AG08396 (cell line): ENCODE measurements around the gene MAP2K2.

Experiments used
- DNase-seq: peaks from one replicate; pipeline ENCODE4 v3.0.0; 2012; ENCODE audit warnings: low spot score, mixed read lengths

The MAP2K2 gene

DNA sequence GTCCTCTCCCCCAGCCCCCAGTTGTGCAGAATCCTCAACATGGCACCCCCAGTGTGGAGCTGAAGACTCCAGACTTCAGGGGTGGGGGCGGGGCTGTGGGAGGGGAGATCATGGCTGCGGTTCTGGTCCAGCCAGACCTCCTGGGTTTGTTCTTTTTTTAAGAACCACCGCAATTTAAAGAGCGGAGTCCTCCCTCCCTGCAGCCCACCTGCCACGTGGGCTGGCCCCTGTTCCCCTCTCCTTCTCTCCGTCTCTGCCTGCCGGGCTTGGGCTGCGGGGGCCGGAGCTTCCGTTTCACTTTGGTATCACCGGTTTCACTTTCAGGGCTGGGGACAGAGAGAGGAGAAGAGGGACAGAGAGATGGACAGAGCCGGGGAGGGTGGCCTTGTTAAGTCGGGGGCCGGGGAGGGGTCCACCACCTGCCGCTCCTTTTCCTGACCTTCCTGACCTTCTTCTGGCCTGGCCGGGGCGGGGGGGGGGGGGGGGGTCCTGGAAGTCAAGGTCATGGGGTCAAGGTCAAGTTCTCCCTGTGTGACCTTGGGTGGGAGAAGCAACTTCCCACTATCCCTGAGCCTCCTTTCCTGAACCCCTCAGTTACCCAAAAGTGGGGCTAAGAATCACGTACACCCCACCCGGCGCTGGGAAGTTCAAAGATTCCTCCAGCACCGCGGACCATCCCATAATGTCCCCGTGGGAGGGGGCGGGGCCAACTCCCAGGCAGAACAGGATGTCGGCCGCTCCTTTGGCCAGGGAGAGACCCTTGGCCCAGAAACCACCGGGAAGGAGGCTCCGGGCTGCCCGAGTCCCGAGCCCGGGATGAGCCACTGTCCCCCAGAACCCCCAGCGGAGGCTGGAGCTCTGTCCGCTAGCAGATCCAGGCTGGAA lies 45.9 kb downstream of the MAP2K2 start:
- peak; percentile 58 for DNase-seq

DNA sequence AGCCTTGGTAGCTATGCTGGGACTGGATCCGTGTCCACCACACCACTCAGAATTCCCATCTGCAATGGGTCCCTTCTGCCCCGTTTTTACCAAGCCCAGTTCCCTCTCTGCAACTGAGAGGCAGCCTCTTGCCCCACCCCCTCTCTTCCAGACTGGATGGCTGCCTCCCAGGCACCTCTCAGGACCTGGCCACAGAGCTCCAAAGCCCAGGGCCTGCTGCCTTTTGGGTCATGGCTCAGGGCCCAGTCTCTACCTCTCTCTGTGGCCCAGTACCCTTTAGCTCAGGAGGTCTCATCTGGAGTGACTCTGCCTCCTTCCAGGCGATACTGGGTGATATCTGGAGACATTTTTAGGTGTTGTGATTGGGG lies 46.9 kb downstream of the MAP2K2 start:
- no peak for DNase-seq

DNA sequence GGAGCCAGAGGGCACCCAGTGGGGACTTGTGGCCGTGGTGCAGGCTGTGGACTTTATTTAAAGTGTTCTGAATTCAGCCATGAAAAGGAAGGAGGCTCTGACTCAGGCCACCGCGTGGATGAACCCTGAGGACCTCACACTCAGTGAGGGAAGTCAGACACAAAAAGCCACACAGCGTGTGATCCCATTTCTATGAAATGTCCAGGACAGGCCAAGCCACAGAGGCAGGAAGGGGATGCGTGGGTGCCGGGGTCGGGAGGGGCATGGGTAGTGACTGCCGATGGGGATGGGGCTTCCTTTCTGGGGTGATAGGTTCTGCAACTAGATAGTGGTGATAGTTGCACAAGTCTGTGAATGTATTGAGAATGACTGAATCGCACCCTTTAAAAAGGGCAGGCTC lies 48.5 kb downstream of the MAP2K2 start:
- DNase-seq = no peak

DNA sequence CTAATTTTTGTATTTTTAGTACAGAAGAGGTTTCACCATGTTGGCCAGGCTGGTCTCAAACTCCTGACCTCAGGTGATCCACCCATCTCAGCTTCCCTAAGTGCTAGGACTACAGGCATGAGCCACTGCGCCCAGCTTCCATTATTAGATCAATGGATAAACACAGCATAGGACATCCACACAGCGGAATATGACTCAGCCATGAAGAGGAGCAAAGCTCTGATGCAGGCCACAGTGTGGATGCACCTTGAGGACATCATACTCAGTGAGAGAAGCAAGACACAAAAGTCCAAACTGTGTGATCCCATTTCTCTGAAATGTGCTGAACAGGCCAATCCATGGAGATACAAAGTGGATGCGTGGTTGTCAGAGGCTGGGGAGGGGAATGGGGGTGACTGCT lies 52.3 kb downstream of the MAP2K2 start:
- DNase-seq = no peak

DNA sequence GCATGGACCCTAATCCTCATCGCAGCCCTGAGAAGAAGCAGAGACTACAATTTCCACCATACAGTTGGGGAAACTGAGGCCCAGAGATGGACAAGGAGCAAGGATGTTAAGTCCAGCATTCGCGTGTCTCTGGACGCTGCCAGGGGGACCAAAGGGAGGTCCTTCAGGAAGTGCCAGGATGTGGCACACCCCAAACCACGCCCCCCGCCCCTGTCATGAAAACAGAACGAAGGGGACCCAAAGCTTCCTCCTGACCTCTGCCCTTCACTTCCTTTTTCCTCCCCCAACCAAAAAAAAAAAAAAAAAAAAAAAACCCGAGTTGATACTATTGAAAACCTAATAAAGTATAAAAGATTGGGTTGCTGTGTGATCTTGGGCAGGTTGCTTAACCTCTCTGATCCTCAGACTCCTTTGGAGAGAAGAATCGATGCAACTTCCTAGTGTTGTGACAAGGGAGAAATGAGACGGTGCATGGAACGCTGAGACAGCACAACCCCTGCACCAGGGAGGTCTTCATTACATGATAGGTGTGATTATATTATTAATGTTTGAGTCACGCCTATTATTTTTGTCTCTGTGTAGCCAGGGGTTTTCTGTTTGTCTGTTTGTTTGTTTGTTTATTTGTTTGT lies 54.5 kb downstream of the MAP2K2 start:
- DNase-seq = no peak

DNA sequence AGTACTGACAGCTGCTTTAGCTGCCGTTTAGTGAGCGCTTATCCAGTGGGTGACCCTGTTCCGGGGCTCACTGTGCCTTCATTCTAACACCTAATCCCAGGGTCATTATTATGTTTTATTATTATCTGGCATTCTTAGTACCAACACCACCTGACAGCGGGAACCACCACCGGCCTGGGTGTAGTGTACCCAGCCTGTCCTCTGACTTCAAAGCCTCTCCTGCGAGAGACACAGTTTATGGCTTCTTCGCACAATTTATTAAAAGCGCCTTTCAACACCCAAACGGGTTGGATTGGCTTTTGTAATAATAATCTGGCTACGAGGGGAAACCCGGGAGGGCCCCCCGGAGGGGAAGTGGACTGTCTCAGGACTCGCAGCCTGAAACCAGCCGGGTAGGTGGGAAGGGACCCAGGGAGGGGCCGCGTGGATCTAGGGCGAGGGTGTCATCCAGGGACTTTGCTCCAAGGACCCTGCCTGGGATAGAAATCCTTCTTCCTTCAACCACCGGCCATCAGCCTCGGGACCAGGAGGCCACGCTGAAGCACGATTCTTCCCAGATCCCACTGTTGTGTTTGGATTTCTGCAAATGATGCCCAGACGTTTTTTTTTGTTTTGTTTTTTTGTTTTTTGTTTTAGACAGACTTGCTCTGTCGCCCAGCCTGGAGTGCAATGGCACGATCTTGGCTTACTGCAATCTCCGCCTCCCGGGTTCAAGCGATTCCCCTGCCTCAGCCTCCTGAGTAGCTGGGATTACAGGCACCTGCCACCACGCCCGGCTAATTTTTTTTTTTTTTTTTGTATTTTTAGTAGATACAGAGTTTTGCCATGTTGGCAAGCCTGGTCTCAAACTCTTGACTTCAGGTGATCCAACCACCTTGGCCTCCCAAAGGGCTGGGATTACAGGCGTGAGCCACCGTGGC lies 55.6 kb downstream of the MAP2K2 start:
- DNase-seq = no peak

DNA sequence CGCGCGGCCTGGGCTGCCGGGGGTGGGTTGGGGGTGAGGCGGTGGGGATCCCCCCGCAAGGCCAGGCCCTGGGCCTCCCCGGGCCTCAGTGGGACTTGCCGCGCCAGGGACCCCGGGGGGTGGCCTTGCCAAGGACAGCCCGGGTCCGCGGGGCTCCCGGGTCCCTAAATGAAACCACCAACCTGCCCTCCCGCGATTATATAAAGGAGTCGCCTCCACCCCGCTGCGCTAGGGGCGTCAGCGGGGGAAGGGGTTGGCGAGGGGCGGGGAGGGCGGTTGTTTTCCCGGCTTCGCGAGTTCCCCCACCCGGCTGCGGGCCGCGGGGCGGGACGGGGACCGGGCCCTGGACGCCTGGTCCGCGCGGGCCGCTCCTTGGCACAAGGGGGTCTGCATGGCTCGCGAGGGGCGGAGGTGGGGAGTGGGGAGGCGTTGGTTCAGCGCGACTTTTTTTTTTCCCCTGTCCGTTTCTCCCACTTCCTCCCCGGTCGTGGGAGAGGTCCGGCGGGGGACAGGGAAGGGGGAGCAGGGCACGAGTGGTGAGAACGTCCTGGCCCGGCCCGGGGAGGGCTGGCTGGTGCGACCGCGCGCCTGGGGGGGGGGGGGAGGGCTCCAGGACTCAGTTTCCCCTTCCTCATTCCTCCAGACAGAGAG lies 56.4 kb downstream of the MAP2K2 start:
- DNase-seq = no peak

DNA sequence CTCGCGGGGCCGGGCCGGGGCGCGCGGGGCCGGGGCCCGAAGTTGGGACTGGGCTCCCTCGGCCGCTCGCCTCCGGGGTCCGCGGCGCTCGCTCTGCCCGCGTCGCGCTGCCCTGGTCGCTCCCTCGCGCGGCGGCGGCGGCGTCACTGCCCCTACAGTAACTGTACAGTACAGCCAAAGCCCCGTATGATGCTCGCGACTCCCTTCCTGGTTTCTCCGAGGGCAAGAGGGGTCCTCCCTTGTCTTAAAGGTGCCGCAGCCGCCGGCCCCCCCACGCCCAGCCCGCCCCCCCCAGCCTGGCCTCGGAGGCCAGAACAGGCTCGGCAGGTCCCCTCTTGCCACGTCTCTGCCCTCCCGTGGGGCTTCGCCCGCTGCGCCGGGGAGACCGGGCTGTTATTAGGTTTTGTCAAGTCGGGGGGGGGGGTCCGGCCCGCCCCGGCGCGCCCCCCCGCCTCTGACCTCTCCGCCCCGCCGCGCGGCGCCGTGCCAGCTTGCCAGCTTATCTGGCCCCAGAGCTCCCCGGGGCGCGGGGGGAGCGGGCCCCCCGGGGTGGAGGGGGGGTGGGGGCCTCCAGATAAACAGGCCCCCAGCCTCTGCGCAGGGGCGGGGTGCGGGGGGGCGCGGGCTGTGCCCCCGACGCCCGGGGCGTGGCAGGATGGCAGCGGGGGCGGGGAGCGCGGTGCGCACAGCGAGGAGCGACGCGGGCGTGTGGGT lies 57.1 kb downstream of the MAP2K2 start, which contains the start of gene ZBTB7A:
TSS of gene ZBTB7A (minus strand) at position 218 of the 714 bp plus-strand sequence. CDS start 11,667 bp downstream, outside the sequence.
- DNase-seq = peak; percentile 86

DNA sequence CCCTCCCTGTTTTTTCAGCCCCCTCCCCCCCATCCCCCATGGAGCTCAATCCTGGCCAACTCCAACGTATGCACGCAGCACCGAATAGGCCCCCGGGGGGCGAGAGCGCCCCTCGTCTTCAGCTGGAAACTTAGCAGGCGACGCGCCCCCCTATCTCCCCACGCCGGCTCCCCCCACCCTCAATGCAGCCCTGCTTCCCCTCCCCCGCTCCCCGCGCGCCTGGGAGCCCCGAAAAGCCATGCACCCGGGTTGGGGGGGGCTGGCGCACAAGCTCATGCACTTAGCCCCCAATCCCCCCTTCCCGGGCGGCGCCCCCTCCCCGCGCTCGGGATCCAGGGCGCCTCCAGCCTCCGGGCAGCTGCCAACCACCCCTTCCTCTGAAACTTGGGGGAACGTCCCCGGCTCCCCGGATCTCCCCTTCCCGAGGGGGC lies 57.7 kb downstream of the MAP2K2 start:
- DNase-seq = no peak

DNA sequence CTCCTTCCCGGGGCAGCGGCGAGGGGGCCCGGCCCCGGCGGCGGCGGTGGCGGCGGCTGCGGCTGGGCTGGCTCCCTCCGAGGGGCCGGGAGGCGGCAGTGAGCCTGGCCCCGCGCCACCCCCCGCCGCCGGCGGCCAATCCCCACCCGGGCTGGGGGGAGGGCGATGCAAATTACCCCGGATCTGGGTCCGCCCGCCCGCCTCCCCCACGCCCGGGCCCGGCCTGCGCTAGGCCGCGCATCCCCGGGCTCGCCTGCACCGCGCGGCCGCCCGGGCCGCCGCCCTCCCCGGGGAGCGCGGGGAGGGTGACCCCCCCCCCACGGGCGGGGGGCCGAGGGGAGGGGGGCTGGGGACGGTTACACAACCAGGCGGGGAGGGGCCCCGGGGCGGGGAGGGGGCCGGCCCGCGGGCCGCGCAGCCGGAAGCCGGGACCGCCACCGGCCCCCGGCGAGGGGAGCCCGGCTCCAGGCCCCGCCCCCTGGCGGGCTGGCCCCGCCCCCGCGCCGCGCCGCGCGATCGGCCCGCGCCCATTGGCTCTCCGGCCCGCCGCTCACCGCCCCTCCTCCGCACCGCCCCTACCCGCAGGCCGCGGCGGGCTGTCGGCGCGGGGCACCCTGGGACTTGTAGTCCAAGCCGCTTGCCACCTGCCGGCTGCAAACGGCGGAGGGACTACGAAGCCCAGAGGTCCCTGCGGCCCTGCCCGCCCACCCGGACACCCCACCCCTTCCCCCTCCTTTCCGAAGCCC lies 58.3 kb downstream of the MAP2K2 start:
- peak; percentile 100 for DNase-seq

DNA sequence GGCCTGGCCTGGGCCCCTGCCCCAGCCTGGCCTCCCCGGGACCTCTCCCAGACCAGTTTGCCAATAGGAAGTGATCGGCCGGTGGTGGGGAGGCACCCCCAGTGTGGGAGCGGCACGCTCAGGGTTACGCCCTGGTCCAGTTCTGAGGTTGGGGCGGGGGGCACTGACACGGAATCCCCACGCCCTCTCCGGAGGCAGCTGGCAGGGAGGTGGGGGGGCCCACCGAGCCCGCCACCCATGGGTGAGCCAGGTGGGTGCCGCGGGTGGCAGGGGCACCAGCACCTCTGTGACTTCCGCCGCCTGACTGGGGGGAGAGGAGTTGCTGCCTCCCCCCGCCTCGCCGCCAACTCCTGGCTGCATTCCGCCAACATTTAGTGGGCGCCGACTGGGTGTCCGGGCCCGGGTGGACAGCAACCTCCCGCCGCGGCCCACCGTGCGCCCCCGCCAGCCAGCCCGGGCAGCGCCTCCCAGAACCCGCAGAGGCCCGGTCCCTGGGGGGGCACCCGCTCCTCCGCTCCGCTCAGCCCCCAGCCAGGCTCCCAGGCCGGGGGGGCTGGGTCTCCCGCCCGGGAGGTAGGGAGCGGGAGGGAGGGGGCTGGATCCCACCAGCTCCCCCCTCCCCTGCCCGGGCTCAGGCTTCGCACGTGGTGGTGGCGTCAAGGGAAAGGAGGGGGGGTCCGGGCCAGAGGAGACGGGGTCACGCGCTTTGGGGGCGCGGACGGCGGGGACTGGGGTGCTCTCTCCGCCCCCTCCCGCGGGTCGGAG lies 59.2 kb downstream of the MAP2K2 start:
- DNase-seq = no peak

DNA sequence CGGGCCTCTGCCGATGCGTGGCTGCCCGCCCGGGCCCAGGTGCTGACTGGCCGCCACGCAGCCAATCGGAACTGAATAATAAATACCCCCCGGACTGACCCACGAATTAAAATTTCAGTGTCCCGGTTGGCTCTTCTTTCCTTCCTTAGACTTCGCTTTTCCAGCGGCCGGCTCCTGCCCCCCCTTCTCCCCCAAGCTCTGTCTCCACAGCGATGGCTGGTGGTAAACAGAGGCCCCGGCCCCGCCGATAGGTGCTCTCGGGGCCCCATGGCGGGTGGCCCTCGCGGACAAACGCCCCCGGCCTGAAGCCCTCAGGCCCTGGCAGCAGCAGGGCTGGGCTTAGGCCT lies 59.8 kb downstream of the MAP2K2 start:
- no peak for DNase-seq

DNA sequence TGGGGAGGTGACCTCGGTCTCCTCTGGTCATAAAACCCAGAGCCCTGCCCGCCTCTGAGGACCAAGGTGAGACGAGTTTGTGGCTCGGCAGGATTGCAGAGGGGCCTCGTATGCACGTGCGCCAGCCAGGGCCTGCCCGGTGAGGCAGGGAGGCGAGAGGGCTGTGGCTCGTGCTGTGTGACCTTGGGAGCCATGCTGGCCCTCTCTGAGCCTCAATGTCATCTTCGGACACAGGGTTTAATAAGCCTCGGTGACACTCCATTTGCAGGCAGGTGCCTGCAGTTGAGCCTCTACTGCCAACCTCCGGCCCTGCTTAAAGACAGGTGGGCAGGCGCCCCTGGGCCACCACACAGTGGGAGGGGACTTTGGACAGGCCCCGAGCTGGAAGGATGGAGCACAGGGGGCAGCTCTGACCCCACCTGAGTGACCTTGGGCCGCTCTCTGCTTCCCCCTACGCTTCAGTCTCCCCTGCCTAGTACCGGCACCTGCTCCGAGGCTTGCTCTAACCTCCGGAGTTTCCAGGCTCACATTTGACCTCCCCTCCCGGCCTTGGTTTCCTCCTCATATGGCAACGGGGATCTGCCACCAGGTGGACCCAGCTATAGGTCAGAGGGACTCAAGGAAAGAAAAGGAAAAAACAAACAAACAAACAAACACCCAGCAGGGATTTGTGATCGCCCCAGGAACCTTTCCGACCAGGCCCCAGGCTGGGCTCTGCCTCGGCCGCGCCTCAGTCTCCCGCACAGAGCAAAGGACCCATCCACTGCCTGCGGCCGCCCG lies 60.4 kb downstream of the MAP2K2 start:
- DNase-seq = no peak

DNA sequence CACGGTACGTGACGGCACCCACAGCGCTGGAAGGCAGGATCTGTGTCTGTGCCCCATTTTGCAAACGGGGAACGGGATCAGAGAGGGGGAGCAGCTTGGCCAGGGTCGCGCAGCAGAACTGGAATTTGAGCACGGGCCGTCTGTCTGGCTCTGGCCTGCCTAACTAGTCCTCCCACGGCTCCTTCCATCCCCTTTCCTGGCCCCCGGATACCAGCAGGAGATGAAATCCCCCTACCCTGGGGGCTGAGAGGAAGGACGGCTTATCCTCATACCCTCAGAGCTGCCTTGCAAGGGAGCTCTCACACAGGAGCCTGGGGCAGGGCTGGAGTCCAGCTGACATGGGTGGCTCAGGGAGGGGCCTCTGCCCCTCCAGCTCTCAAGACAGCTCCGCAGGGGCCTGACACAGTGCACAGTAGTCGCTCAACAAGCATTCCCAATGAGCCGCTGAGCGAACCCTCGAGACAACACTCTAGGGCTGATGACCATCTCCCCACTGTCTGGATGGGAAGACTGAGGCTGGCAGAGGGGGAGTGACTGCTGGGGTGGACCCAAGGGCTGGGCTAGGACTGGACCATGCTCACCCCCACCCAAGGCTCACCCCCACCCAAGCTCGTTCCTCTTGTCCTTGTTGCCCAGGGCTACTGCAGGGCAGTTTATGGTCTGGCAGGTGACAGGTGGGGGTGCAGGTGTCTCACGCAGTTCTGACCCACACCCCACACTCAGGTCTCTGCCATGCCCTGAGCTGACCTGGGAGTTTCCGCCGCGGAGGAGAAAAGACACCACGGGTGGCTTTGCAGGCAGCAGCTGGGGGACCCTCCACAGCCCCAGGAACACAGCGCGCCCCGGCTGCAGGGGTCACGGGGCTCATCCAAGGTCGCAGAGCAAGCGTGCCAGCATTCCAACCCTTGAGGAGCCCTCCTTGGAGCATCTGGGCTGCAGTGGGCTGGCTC lies 61.2 kb downstream of the MAP2K2 start:
- DNase-seq = no peak

DNA sequence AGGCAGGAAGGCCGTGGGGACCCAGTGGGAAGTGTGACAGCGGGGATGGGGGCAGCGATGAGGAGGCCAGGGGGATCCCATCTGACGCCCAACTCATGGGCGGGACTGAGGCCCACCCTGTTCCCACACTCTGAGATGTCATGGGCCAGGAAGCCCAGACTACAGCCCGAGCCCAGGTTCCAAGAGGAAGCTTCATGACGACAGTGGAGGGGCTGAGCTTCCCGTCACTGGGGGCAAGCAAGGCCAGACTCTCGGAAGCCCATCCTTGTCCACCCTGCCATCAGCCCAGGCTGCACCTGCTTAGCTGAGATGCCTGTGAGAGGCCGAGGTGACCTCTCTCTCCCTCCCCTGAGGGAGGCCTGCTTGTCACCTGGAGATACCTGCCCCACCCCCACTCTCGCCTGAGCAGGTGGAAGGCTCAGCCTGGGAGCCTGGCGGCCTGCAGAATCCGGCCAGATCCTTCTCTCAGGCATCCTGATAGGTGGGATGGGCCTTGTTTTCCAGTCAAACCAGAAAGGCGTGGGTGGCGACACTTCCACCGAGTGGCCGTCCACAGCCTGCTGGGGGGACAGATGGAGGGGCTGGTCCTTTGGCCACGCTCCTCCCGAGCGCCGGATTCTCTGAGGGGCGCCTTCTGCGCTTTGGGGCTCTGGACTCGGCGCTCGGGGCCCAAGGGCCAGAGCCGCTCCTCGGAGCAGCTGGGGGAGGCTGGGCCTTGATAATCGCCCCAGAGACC lies 62.1 kb downstream of the MAP2K2 start:
- DNase-seq = no peak

DNA sequence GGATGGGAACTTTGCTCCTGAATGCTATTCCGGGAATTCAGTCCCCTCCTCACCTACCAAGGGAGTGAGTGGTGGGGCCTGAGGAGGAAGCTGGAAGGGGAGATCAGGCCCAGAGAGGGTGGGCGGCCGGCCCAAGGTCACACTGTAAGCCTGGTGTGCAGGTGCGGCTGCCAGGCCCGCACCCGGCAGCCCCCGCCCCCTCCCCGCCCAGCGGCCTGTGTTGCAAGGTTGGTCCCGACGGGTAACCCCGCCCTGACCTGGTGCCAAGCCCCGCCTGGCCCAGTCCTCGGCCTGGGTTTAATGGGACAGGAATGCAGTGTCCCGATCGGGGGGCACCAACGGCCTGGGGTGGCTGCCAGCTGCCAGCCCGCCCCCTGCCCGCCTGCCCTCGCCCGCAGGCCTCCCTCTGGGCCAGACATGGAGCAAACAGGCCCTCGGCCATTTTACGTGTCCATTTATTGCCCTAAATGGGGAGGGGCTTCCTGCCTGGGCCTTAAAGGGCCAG lies 62.7 kb downstream of the MAP2K2 start:
- no peak for DNase-seq

DNA sequence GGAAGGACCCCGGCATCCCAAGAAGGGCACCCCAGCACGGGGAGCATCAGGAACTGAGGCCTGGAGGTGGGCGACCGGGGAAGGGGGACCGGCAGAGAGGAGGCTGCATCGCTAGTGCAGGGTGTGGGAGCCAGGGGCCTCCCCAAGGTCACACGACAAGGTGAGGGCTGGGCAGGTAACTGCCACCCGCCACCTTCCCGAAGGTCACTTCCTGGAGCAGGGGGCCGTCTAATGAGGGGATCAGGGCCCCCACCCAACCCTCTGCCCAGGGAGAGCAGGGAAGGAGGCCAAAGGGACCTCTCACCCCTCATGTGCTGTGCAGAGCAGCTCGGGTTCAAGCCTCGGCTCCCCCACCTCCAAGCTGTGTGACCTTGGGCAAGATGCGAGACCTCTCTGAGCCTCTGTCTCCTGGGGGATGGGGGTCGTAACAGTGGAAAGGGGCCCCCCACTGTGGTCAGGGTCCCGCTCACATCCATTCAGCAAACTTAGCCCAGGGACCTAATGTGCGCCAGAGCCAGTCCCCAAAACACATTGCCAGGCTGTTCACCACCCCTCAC lies 63.2 kb downstream of the MAP2K2 start:
- DNase-seq = no peak
